Left forelimb (tissue), 1 donor: ENCODE results near the gene SCARB1.

ENCODE experiments used
- DNase-seq: peaks from one replicate; pipeline ENCODE4 v3.0.0-alpha.2; 2018; ENCODE audit warnings: low spot score

Gene SCARB1

DNA sequence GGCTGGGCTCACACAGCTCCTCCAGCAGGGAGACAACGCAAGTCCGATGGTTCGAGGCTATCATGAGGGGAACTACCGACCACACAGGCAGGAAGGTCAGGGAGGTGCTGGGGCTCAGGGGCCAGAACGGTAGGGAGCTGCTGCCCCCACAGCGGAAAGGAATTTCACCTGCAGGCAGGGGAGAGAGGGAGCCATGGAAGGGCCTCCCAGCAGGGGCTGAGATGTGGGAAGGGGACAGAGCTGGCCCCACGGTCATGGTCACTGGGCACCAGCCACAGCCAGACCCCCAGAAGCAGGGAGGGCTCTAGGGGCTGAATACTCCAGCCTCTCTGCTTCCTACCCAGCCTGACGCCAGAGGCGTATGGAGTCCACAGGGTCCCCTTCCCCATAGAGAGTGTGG, 103.1 kb downstream of the SCARB1 start:
- DNase-seq: no peak

- DNase-seq: no peak
Measured at GRCh38 chr12:124759841-124760503, 103.7 kb downstream of the SCARB1 start.

- no peak for DNase-seq
Measured at GRCh38 chr12:124758266-124759220, 105.1 kb downstream of the SCARB1 start.

DNA sequence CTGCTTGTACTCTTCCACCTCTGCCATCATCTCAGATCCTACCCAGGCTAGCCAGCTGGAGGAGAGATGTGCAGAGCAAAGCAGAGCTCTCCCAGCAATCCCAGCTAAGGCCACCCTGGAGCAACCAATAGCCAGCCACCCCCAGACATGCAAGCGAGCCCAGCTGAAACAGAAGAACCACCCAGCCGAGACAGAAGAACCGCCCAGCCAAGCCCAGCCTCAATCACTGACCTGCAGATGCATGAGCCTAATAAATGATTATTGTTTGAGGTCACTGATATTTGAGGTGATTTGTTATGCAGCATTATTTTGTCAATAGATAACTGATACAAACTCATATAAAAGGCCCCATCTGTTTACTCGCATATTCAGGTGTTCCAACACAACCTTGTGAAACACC, 106.3 kb downstream of the SCARB1 start:
- DNase-seq: no peak

DNA sequence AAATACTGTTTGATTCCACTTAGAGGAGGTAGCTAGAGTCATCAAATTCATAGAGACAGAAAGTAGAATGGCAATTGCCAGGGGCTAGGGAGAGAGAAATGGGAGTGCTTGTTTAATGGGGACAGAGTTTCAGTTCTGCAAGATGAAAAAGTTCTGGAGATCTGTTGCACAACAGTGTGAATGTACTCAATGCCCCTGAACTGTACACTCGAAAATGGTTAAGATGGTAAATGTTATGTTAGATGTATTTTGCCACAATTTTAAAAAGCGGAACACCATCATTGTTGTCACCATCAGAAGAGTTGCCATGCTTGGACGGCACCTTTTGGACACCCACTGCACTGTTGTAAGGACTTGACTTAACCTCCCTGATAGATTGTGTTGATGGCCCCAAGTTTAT, 106.9 kb downstream of the SCARB1 start:
- DNase-seq: no peak

DNA sequence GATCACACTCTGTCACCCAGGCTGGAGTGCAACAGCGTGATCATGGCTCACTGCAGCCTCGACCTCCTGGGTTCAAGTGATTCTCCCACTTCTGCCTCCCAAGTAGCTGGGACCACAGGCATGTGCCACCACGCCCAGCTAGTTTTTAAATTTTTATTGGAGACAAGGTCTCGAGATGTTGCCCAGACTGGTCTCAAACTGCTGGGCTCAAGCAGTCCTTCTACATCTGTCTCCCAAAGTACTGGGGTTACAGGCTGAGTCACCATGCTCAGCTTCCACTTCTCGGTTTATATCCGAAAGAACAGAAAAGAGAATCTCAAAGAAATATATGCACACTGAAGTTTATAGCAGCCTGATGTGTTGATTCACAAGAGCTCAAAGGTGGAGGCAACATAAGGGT, 107.5 kb downstream of the SCARB1 start:
- no peak for DNase-seq

DNA sequence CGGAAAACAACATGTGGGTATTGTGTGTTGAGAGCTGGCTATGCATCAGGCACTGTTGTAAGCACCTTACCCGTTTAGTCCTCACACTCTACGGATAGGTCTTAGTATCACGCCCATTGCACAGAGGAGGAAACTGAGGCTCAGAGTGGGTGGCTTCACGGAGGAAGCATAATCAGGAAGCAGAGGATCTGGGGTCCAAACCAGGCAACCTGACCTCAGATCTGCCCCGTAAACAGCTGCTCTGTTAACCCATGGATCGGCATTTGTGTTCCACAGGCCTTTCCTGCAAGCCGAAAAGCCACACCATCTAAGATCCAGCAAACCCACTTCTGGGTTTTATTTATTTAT, 107.9 kb downstream of the SCARB1 start:
- DNase-seq: no peak

DNA sequence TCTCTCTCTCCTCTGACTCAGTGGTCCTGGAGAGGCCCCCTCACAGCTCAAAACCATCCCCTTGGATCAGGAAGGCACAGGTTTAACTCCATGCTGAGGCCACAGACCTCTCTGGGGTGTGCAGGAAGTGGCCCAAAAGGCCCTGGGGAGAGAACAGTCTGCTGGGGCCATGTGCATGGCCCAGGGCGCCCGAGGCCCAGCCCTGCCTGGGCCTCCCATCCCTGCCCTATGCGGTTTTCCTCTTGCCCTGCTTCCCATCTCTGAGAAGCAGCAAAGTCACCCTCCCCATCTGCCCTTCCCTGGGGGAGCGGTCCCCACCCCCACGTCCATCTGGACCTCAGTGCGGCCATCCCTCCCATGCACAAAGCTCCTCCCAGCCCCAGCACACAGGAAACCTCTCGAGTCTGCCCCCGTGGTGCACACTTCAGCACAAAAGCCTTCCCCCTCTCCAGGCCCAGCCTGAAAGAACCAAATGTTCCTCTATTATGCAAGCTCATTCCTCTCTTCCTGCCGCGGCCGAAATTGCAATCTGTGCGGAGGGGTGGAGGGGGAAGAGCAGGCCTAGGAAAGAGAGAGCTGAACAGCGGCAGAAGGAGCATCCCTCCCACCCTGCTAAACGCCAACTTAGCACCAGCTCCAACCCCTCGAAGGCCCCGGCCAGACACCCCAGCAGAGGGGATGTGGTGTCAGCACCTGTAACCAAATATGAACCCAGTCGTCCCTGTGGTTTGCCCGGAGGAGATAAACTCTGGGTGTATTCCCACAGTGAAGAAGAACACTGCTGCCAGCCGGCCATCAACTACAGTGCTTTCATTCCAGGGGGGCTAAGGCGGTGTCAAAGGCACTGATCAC, 108.5 kb downstream of the SCARB1 start:
- peak; percentile 80 for DNase-seq

- DNase-seq: no peak
Measured at GRCh38 chr12:124754491-124754890, 109.2 kb downstream of the SCARB1 start.

- no peak for DNase-seq
Measured at GRCh38 chr12:124753993-124754392, 109.7 kb downstream of the SCARB1 start.

DNA sequence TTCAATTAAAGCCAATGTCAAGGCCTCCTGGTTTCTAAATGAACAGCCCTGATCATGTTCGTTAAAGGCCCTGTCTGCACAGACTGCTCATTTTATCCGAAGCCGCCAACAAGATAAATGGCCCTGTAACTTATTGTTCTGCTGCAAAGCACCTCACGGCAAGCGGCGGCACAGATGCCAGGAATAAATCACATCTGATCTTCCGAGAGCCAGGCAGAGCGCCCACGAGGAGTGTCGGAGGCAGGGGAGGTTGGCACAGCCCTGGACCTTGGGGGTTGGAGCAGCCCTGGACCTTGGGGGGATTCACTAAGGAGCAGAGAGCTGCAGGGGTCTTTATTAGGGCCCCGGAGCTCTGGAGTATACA, 110.5 kb downstream of the SCARB1 start:
- DNase-seq: no peak

- no peak for DNase-seq
Measured at GRCh38 chr12:124752437-124753227, 111.0 kb downstream of the SCARB1 start.

DNA sequence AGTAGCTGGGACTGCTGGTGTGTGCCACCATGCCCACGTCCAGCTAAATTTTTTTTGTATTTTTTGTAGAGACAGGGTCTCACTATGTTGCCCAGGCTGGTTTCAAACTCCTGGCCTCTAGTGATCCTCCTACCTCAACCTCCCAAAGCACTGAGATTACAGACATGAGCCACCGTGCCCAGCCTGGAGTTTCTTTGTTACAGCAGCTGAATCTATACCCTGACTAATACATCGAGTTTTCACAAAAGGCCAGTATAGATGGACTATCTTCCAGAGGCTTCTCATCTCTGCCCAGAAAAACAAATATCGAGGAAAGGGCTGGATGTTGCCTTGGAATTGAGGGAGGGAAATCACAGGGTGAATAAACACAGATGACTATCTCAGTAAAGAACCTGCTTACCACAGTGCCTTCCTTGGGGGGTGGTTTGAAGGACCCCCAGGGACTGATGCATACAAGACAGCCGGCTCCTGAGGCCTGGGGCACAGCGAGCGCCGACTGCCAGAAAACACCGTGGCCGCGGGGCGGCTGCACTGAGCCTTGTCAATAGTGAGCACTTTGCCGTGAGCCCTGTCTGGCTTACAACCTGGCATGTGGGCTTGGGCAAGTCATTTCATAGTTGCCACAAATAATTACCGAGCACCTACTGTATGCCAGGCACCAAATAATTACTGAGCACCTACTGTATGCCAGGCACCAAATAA, 111.9 kb downstream of the SCARB1 start:
- DNase-seq: no peak

- DNase-seq: no peak
Measured at GRCh38 chr12:124750787-124751471, 112.7 kb downstream of the SCARB1 start.

GRCh38 chr12:124750149-124750656, 113.5 kb downstream of the SCARB1 start:
- no peak for DNase-seq

DNA sequence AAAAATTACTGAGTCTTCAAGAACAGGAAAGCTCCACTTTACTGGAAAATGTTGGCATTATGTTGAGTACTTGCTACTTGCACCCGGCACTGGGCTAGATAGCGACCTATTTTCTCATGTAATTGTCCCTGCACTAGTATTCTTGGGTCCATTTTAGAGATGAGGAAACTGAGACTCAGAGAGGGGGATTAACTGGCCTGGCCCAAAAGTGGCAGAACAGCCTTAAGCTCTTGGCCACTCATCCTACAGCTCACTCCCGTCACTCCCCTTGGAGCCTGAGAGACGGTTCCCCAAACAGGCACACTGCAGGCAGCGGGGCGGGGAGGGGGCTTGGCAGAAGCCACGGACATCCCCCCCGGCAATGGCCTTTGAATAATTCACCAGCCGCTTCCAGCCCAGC, 113.9 kb downstream of the SCARB1 start:
- no peak for DNase-seq

DNA sequence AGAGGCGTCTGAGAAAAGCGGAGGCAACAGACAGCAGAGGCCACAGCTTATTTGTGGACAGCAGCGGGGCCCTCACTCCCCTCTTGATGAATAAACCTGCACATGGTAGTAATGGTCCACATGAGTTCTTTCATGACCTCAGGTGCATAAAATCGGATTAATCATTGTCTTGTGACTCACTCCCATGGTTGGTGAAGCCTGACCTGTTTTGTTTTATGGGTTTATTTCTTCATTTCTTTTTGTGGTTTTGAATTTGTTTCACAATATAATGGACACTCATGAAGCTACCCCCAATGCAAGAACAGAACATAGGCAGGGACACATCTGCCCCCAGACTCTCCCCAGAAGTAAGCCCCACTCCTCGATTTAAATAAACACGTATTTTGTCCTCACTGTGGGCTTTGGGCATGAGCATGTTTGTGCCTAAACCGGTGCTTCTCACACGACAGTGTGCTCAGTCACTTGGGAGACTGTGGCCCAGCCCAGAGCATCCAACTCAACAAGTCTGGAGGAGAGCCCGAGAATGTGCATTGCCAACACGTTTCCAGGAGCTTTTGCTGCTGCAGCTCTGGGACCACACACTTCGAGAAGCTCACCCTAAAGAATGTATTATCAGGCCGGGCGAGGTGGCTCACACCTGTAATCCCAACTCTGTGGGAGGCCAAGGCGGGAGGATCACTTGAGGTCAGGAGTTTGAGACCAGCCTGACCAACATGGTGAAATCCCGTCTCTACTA, 116.1 kb downstream of the SCARB1 start:
- no peak for DNase-seq

DNA sequence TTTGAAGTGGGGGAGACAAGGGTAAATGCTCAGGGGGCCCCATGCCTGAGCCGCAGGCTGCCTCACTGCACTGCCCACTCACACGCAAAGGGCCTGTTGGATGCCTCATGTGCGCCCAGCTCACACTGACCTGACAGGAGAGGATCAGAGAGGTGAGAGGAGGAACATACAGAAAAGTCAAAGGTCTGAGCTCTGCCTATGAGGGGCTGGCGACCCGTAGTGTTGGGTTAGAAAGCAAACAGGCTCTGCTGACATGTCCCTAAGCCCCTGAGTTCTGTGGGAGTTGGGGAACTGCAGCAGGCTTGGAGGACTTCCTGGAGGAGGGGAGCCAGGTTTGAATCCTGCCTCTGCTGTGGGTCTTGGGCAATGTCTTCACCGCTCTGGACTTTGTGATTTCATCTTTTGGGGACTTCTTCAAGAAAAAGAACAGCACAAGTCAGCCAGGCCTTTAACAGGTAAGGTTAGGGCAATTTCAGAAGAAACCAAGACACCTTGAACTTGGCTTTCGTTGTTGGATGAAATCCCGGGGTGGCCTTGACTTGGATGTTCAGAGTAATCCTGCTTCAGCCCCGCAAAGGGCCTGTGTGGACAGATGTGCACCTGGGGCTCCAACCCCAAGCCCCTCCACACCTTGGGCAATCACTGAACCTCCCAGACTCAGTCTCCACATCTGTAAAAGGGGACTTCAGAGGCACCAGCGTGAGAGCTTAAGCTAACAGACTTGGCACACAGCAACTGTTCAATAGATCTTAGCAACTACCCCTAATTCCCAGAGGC, 116.8 kb downstream of the SCARB1 start:
- DNase-seq: no peak
